ENCODE results near the gene ESYT1. TPM values are rescaled to one million over a fixed set of nuclear protein-coding genes. Genes with fewer than 3 reads are reported as not detected.

The ESYT1 gene
- total and polyA plus RNA-seq, 9 of the 15 experiments (the other 6 are each of a cell fraction or from before 2014, with no cell fraction given): 132 to 420 (median 164) TPM

GRCh38 chr12:56126732-56127239, 1.3 kb upstream of the ESYT1 start (continued):
- TF ChIP-seq ZNF780A (CRISPR knock-in tag; IDR thresholded peaks at IDR 0.05): no peak
- TF ChIP-seq CTBP1 (IDR thresholded peaks at IDR 0.05; ENCODE audit: borderline replicate concordance): peak; percentile 7; the same call in 1 of the 2 replicates
- TF ChIP-seq ZNF436 (CRISPR knock-in tag; IDR thresholded peaks at IDR 0.05): no peak
- no peak for TF ChIP-seq ZNF830 (CRISPR knock-in tag; IDR thresholded peaks at IDR 0.05)
- no peak for TF ChIP-seq SP2 (IDR thresholded peaks at IDR 0.05; ENCODE audit: extremely low read depth, low read depth, low read length, poor library complexity, severe bottlenecking)
- TF ChIP-seq CTCFL (IDR thresholded peaks at IDR 0.05; ENCODE audit: borderline replicate concordance, insufficient read depth, low read depth, low read length, poor library complexity, severe bottlenecking): no peak
- TF ChIP-seq TCF3 (CRISPR knock-in tag; IDR thresholded peaks at IDR 0.05): peak; percentile 94
- peak; percentile 84 for TF ChIP-seq BRD9 (IDR thresholded peaks at IDR 0.05; ENCODE audit: low read depth, partially characterized antibody)
- no peak for TF ChIP-seq RBM25 (IDR thresholded peaks at IDR 0.05; ENCODE audit: low read depth, low read length, severe bottlenecking)
- TF ChIP-seq PHB (CRISPR knock-in tag; IDR thresholded peaks at IDR 0.05): no peak
- TF ChIP-seq, protein P1, sequence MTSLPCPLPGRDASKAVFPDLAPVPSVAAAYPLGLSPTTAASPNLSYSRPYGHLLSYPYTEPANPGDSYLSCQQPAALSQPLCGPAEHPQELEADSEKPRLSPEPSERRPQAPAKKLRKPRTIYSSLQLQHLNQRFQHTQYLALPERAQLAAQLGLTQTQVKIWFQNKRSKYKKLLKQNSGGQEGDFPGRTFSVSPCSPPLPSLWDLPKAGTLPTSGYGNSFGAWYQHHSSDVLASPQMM (CRISPR knock-in tag; IDR thresholded peaks at IDR 0.05): no peak
- TF ChIP-seq CBFA2T2 (conservative IDR thresholded peaks at IDR 0.05): peak; percentile 86
- no peak for TF ChIP-seq ZNF778 (CRISPR knock-in tag; IDR thresholded peaks at IDR 0.05)
- TF ChIP-seq ZNF444 (CRISPR knock-in tag; IDR thresholded peaks at IDR 0.05): no peak
- TF ChIP-seq CAMTA2 (CRISPR knock-in tag; conservative IDR thresholded peaks at IDR 0.05): no peak
- peak; percentile 59 for TF ChIP-seq CEBPB (tag; IDR thresholded peaks at IDR 0.05)
- no peak for TF ChIP-seq RERE (CRISPR knock-in tag; IDR thresholded peaks at IDR 0.05; ENCODE audit: borderline replicate concordance)
- no peak for TF ChIP-seq NFYB (IDR thresholded peaks at IDR 0.05; ENCODE audit: extremely low read depth, insufficient read length)
- TF ChIP-seq ZNF551 (CRISPR knock-in tag; IDR thresholded peaks at IDR 0.05): no peak
- TF ChIP-seq, protein P2, sequence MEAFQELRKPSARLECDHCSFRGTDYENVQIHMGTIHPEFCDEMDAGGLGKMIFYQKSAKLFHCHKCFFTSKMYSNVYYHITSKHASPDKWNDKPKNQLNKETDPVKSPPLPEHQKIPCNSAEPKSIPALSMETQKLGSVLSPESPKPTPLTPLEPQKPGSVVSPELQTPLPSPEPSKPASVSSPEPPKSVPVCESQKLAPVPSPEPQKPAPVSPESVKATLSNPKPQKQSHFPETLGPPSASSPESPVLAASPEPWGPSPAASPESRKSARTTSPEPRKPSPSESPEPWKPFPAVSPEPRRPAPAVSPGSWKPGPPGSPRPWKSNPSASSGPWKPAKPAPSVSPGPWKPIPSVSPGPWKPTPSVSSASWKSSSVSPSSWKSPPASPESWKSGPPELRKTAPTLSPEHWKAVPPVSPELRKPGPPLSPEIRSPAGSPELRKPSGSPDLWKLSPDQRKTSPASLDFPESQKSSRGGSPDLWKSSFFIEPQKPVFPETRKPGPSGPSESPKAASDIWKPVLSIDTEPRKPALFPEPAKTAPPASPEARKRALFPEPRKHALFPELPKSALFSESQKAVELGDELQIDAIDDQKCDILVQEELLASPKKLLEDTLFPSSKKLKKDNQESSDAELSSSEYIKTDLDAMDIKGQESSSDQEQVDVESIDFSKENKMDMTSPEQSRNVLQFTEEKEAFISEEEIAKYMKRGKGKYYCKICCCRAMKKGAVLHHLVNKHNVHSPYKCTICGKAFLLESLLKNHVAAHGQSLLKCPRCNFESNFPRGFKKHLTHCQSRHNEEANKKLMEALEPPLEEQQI (IDR thresholded peaks at IDR 0.05): no peak

Measured in K562 (cell line).